Esophagus muscularis mucosa (tissue), 3 donors: ENCODE measurements around the gene GOSR1.

Source experiments
- POLR2AphosphoS5 ChIP-seq, 2 donors: sonication (generic); formaldehyde crosslinking; IDR thresholded peaks; one replicate each; pipeline ENCODE4 v1.6.1; 2017; ENCODE audit warnings: antibody characterized with exemption in 2 of 2
- TF ChIP-seq, protein P1 (sequence below), 3 experiments: fragments of 200-600 bp in 2 of 3; fragments of 450-650 bp in 1 of 3; sonication (generic) in 2 of 3; IDR thresholded peaks; one replicate each; pipeline ENCODE4 v1.5.1; 2017 to 2019; ENCODE audit warnings: antibody characterized with exemption in 3 of 3, mild to moderate bottlenecking in 2 of 3, moderate library complexity in 1 of 3

DNA sequence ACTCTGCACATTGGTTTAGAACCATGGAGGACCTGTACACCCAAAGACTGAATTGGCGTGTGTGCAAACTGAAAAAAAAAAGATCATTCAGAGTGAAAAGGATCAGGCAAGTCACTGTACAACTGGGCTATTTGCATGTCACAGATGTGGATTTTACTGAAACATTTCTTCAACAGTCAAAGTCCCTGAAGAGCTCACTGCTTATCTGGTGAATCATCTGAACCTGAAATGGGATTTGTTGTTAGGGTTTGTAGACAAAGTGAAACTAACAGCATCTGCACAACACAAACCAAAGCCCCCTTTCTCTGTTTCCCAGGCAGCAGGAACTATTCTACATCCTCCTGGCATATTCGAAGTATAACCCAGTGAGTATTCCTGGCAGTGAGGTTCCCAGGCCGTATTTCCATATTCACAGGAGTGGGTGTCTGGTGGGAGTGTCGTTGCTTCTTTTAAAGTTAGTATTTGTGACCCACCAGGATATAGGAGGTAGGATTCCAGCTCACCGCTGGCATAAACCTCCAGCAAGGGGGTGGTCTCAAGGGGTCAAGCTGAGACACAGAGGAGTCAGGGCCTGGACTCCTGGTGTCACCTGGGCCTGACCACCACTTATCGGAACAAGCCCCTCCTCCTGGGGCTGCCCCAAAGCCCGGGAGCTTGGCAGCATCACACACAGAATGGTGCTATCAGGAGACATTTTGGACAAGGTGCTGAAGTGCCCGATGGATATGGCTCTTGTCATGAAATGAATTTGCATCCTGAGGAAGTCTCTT is 80.9 kb downstream of the GOSR1 start:
- TF ChIP-seq, protein P1, sequence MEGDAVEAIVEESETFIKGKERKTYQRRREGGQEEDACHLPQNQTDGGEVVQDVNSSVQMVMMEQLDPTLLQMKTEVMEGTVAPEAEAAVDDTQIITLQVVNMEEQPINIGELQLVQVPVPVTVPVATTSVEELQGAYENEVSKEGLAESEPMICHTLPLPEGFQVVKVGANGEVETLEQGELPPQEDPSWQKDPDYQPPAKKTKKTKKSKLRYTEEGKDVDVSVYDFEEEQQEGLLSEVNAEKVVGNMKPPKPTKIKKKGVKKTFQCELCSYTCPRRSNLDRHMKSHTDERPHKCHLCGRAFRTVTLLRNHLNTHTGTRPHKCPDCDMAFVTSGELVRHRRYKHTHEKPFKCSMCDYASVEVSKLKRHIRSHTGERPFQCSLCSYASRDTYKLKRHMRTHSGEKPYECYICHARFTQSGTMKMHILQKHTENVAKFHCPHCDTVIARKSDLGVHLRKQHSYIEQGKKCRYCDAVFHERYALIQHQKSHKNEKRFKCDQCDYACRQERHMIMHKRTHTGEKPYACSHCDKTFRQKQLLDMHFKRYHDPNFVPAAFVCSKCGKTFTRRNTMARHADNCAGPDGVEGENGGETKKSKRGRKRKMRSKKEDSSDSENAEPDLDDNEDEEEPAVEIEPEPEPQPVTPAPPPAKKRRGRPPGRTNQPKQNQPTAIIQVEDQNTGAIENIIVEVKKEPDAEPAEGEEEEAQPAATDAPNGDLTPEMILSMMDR (IDR thresholded peaks at IDR 0.05), result no peak
- TF ChIP-seq POLR2AphosphoS5 (IDR thresholded peaks at IDR 0.05), result no peak
